SK-N-SH treated with all-trans-retinoic acid at 6 μM for 48 hours (cell line): ENCODE data around the gene LRRC15.

Source experiments
- ATAC-seq: fragments of 200-7000 bp; cut with Tn5 transposase; 3 replicates; pipeline ENCODE4 v1.9.1; 2020; ENCODE audit warnings: mild to moderate bottlenecking, moderate library complexity
- ARNTL ChIP-seq: fragments of 450-650 bp; formaldehyde crosslinking; IDR thresholded peaks from 2 replicates; pipeline ENCODE4 v1.5.0; 2020; ENCODE audit warnings: low read depth, mild to moderate bottlenecking, moderate library complexity, borderline replicate concordance
- BACH2 ChIP-seq: fragments of 250-450 bp; sonication (Bioruptor Pico); IDR thresholded peaks from 2 replicates; pipeline ENCODE4 v1.9.0; 2021; ENCODE audit warnings: mild to moderate bottlenecking, borderline replicate concordance
- CREB5 ChIP-seq: fragments of 250-450 bp; sonication (Bioruptor Pico); IDR thresholded peaks from 2 replicates; pipeline ENCODE4 v1.5.1; 2020; ENCODE audit warnings: low read depth, mild to moderate bottlenecking, moderate library complexity
- CSDC2 ChIP-seq: fragments of 250-450 bp; sonication (Bioruptor Pico); IDR thresholded peaks from 2 replicates; pipeline ENCODE4 v1.5.0; 2020; ENCODE audit warnings: mild to moderate bottlenecking, moderate library complexity
- CSRNP3 ChIP-seq: fragments of 250-450 bp; sonication (Bioruptor Pico); IDR thresholded peaks from 2 replicates; pipeline ENCODE4 v1.5.1; 2021; ENCODE audit warnings: mild to moderate bottlenecking, moderate library complexity
- ESRRG ChIP-seq: fragments of 250-450 bp; sonication (Bioruptor Pico); IDR thresholded peaks from 2 replicates; pipeline ENCODE4 v1.6.1; 2021; ENCODE audit warnings: mild to moderate bottlenecking
- ISL1 ChIP-seq: fragments of 250-450 bp; sonication (Bioruptor Pico); IDR thresholded peaks from 2 replicates; pipeline ENCODE4 v2.1.2; 2022; ENCODE audit warnings: mild to moderate bottlenecking, moderate library complexity
- OSR1 ChIP-seq: fragments of 250-450 bp; sonication (Bioruptor Pico); IDR thresholded peaks from 2 replicates; pipeline ENCODE4 v1.8.0; 2022; ENCODE audit warnings: moderate library complexity, mild to moderate bottlenecking, inconsistent platforms
- PATZ1 ChIP-seq: fragments of 250-450 bp; sonication (Bioruptor Pico); IDR thresholded peaks from 2 replicates; pipeline ENCODE4 v1.8.0; 2020; ENCODE audit warnings: mild to moderate bottlenecking, moderate library complexity, borderline replicate concordance
- POU6F1 ChIP-seq: fragments of 250-450 bp; sonication (Bioruptor Pico); IDR thresholded peaks from 2 replicates; pipeline ENCODE4 v1.8.0; 2021; ENCODE audit warnings: low read depth, mild to moderate bottlenecking, moderate library complexity, borderline replicate concordance
- PPARA ChIP-seq: fragments of 250-450 bp; sonication (Bioruptor Pico); IDR thresholded peaks from 2 replicates; pipeline ENCODE4 v1.5.0; 2020; ENCODE audit warnings: mild to moderate bottlenecking, borderline replicate concordance
- RARB ChIP-seq: fragments of 250-450 bp; sonication (Bioruptor Pico); IDR thresholded peaks from 2 replicates; pipeline ENCODE4 v1.8.0; 2021; ENCODE audit warnings: mild to moderate bottlenecking, moderate library complexity
- SNAI2 ChIP-seq: fragments of 250-450 bp; sonication (Bioruptor Pico); IDR thresholded peaks from 2 replicates; pipeline ENCODE4 v1.5.0; 2020; ENCODE audit warnings: mild to moderate bottlenecking, moderate library complexity
- TCF4 ChIP-seq: fragments of 250-450 bp; sonication (Bioruptor Pico); IDR thresholded peaks from 2 replicates; pipeline ENCODE4 v1.8.0; 2021; ENCODE audit warnings: mild to moderate bottlenecking, moderate library complexity, borderline replicate concordance
- TOX ChIP-seq: fragments of 250-450 bp; sonication (Bioruptor Pico); IDR thresholded peaks from 2 replicates; pipeline ENCODE4 v1.8.0; 2021; ENCODE audit warnings: mild to moderate bottlenecking, moderate library complexity, borderline replicate concordance
- TSHZ2 ChIP-seq: fragments of 250-450 bp; sonication (Bioruptor Pico); IDR thresholded peaks from 2 replicates; pipeline ENCODE4 v1.5.0; 2020; ENCODE audit warnings: mild to moderate bottlenecking, moderate library complexity
- ZC3H10 ChIP-seq: fragments of 250-450 bp; sonication (Bioruptor Pico); IDR thresholded peaks from 2 replicates; pipeline ENCODE4 v1.5.1; 2021; ENCODE audit warnings: mild to moderate bottlenecking, moderate library complexity
- ZFP3 ChIP-seq: fragments of 250-450 bp; sonication (Bioruptor Pico); IDR thresholded peaks from 2 replicates; pipeline ENCODE4 v1.5.0; 2020; ENCODE audit warnings: mild to moderate bottlenecking, moderate library complexity
- ZFP30 ChIP-seq: fragments of 450-650 bp; formaldehyde crosslinking; IDR thresholded peaks from 2 replicates; pipeline ENCODE4 v1.5.0; 2022; ENCODE audit warnings: mild to moderate bottlenecking, moderate library complexity
- ZNF565 ChIP-seq: fragments of 450-650 bp; formaldehyde crosslinking; conservative IDR thresholded peaks from 2 replicates; pipeline ENCODE4 v1.5.0; 2020; ENCODE audit warnings: low read depth, mild to moderate bottlenecking, moderate library complexity
- ZNF70 ChIP-seq: fragments of 450-650 bp; formaldehyde crosslinking; IDR thresholded peaks from 2 replicates; pipeline ENCODE4 v1.5.0; 2020; ENCODE audit warnings: mild to moderate bottlenecking, moderate library complexity
- ZNF8 ChIP-seq: fragments of 450-650 bp; formaldehyde crosslinking; IDR thresholded peaks from 2 replicates; pipeline ENCODE4 v1.5.0; 2020; ENCODE audit warnings: mild to moderate bottlenecking, moderate library complexity

LRRC15 gene

GRCh38 chr3:194339356-194339755, 30.2 kb downstream of the LRRC15 start:
- no peak for ATAC-seq
- TF ChIP-seq POU6F1 (CRISPR knock-in tag) = no peak
- TF ChIP-seq PPARA = no peak
- no peak for TF ChIP-seq RARB
- TF ChIP-seq TOX (CRISPR knock-in tag) = no peak
- TF ChIP-seq ESRRG (CRISPR knock-in tag) = no peak
- TF ChIP-seq ARNTL = no peak
- no peak for TF ChIP-seq CSDC2 (CRISPR knock-in tag)

- ATAC-seq = no peak
- TF ChIP-seq ARNTL (no peak), ZFP30 (no peak), TCF4 (CRISPR knock-in tag) (no peak), TOX (CRISPR knock-in tag) (no peak), CREB5 (CRISPR knock-in tag) (no peak), OSR1 (CRISPR knock-in tag) (no peak), ZFP3 (CRISPR knock-in tag) (no peak), PATZ1 (no peak), ISL1 (CRISPR knock-in tag) (no peak), ESRRG (CRISPR knock-in tag) (no peak), POU6F1 (CRISPR knock-in tag) (no peak), ZNF565 (CRISPR knock-in tag) (no peak), CSDC2 (CRISPR knock-in tag) (no peak), SNAI2 (CRISPR knock-in tag) (no peak), TSHZ2 (CRISPR knock-in tag) (no peak), CSRNP3 (CRISPR knock-in tag) (no peak), ZNF8 (CRISPR knock-in tag) (no peak), ZNF70 (CRISPR knock-in tag) (no peak), ZC3H10 (no peak), BACH2 (no peak)
- TF ChIP-seq, all 23 proteins: peak for 0
Measured at GRCh38 chr3:194337965-194338753, 31.4 kb downstream of the LRRC15 start.
